GM19397 (cell line): ENCODE results near the gene IMMP2L.

Source experiments
- ATAC-seq: cut with Tn5 transposase; IDR thresholded peaks from one replicate; pipeline ENCODE4 v1.9.1; 2021; ENCODE audit warnings: mild to moderate bottlenecking, moderate library complexity; ENCODE audit not compliant: unreplicated experiment

The IMMP2L gene

GRCh38 chr7:110905773-110906566 lies 656.3 kb downstream of the IMMP2L start:
- ATAC-seq, result no peak

DNA sequence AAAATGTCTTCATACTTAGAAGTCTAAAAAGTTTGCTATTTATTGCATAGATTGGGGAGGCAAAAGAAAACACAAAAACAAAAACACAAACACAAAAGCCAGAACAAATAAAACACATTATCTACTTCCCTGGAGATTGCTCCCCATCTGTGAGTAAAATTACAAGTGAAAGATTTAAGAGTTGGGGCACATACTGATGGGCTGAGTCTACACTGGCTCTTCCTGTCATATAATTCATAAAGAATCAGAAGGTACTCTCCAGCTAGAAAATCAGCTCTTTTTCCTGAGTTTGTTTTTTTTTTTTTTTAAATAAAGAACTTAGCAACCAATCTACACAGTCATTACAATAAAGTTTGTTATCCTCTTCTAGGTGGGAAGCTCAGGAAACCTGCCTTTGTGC lies 663.8 kb downstream of the IMMP2L start:
- ATAC-seq, result no peak

DNA sequence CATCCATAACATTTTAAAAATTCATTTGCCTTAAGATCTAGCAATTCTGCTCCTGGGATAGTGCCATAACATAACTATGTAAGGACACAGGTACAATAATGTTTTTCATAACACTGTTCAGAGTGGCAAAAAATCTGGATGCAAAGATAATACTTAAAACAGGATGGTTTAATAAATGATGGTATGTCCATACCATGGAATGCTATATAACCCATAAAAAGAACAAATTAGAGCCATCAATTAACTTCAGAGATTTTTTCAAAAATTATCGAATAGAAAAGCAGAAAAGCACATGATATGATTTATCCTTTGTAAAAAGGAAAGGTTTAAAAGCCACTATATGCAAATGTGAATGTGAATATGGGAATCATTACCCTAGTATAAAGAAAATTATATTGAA lies 664.8 kb downstream of the IMMP2L start:
- no peak for ATAC-seq

- ATAC-seq, result no peak
Observed at GRCh38 chr7:110894111-110894510, 668.2 kb downstream of the IMMP2L start.

GRCh38 chr7:110891197-110891596 lies 671.1 kb downstream of the IMMP2L start:
- no peak for ATAC-seq

- ATAC-seq, result no peak
Observed at GRCh38 chr7:110890101-110890500, 672.2 kb downstream of the IMMP2L start.

DNA sequence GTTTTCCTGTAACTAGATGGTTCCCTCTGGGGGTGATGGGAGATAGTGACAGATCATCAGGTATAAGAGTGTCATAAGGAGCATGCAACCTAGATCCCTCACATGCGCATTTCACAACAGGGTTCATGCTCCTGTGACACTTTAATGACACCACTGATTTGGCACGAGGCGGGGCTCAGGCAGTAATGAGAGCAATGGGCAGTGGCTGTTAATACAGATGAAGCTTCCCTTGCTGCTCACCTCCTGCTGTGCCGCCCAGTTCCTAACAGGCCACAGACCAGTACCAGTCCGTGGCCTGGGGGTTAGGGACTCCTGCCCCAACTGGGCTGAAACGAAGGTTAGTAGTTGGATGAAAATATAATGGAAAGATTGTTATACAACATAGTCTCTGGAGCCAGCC lies 673.0 kb downstream of the IMMP2L start:
- no peak for ATAC-seq

DNA sequence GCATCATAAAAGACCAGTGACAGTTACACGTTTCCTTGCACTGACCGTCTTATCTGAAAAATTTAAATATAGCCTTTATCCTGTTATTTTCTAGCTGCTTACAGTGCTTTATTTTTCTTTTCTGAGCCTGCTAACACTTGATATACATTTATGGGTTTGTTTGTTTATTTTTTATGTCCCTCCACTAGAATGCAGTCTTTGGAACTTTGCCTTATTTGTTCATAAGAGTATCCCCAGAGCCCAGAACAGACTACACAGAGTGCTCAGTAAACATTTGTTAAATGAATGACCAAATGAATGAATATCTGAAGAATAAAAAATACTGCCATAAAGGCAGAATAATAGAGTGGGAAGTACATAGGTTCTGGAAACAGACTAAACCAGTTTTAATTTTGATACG lies 673.7 kb downstream of the IMMP2L start:
- no peak for ATAC-seq

- no peak for ATAC-seq
Observed at GRCh38 chr7:110885474-110885873, 676.8 kb downstream of the IMMP2L start.

GRCh38 chr7:110881721-110882120 lies 680.6 kb downstream of the IMMP2L start:
- ATAC-seq, result no peak

- ATAC-seq, result no peak
Observed at GRCh38 chr7:110880971-110881370, 681.3 kb downstream of the IMMP2L start.

DNA sequence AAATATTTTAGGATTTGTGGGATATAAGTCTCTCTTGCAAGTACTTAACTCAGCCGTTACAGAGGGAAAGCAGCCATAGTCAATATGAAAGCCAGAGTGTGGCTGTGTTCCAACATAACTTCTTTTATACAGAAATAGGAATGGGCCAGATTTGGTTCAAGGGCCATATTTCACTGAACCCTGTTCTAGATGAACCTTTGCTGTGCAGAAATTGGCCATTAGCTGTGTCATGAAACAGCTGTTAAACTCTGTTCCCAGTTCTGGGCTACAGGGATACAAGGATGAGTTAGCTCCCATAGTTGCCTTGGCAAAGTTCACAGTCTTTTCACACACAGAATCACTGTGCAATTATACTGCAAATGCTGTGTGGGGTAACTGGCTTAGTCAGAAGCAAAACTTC lies 685.3 kb downstream of the IMMP2L start:
- ATAC-seq, result no peak

- ATAC-seq, result no peak
Observed at GRCh38 chr7:110875346-110875745, 686.9 kb downstream of the IMMP2L start.

GRCh38 chr7:110871856-110872255 lies 690.4 kb downstream of the IMMP2L start:
- ATAC-seq, result no peak

DNA sequence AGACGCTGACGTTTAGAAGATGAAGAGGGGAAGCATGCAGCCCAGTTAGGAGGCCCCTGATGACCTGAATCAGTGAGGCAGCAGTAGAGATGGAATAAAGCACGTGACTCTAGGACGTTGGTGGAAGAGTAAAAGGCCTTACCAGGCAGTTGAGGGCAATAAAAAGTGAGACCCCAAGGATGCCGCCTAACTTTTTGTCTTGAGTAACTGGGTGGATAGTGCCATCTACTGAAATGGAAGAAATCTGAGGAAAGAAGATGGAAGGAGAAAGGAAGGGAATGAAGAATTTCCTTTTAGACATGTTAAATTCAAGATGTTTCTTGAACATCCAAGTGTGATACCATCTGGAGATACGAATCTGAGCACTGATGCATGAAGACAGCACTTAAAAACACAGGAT lies 691.4 kb downstream of the IMMP2L start:
- no peak for ATAC-seq

- ATAC-seq, result no peak
Observed at GRCh38 chr7:110868458-110868857, 693.8 kb downstream of the IMMP2L start.

GRCh38 chr7:110867771-110868170 lies 694.5 kb downstream of the IMMP2L start:
- ATAC-seq, result no peak

GRCh38 chr7:110863258-110863657 lies 699.0 kb downstream of the IMMP2L start:
- no peak for ATAC-seq

DNA sequence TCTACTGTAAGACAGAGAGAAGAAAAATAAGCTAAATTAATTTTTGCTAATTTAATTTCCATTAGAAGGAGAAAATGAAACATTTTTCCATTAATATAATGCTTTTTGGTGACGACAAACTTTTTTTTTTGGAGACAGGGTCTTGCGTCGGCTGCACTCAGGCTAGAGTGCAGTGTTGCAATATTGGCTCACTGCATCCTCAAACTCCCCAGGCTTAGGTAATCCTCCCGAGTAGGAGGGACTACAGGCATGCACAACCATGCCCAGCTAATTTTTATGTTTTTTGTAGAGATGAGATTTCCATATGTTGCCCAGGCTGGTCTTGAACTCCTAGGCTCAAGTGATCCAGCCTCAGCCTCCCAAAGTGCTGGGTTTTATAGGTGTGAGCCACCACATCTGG lies 701.1 kb downstream of the IMMP2L start:
- no peak for ATAC-seq

GRCh38 chr7:110857106-110857505 lies 705.2 kb downstream of the IMMP2L start:
- ATAC-seq, result no peak

- ATAC-seq, result no peak
Observed at GRCh38 chr7:110856704-110857103, 705.6 kb downstream of the IMMP2L start.

DNA sequence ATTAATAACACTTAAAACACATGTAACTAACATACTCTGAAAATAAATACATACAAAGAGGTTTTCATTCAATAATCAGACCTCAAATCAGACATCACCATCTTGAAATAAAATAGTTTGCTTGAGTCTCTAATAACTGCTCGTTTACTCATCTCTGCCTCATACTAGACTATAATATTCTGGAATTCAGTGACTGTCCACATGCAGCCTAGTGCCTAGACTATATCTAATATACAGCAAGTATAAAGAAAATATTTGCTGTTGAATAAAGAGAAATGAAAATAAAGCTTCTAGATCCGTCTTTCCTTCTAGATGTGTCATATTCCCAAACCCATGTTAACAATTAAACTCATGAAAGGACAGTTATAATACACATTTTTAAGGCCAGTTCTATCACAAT lies 707.6 kb downstream of the IMMP2L start:
- no peak for ATAC-seq

GRCh38 chr7:110854166-110854565 lies 708.1 kb downstream of the IMMP2L start:
- no peak for ATAC-seq
